GM12874 (cell line): ENCODE measurements around the gene VEGFB.

Source experiments
- TF ChIP-seq, protein P1 (sequence below): IDR thresholded peaks from 2 replicates; pipeline ENCODE4 v1.5.1; 2011; ENCODE audit warnings: low read depth, mild to moderate bottlenecking, control low read depth, low read length, moderate library complexity; ENCODE audit not compliant: insufficient read depth

VEGFB gene

DNA sequence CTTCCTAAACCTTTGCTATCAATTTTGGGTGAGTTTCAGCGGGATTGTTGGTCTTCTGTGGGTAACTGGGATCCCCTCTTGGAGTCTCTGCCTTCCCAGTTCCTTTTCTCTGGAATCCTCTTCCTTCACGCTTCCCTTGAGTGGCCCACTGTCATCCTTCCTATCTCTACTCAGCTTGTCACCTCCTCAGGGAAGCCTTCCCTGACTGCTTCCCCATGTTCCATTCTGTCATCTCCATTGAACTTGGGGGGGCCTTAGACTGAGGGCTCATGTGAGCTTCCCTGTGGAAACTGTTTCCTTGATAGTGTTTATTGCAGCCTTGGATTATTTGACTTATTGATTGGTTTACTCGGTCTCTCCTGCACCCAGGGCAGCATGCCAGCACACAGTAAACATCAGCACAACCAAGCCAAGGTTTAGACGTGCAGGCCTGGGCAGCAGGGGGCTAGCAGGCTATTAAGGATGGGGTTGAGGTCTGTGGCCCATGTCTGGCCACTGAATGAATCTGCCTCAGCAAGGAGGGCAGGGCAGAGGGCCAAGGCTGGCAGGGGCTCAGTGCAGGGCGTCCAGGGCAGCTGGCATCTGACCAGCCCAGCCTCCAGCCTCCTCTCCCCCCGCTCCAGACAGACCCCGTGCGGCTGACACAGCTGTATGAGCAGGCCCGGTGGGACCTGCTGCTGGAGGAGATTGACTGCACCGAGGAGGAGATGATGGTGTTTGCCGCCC lies 15.6 kb upstream of the VEGFB start:
- TF ChIP-seq, protein P1, sequence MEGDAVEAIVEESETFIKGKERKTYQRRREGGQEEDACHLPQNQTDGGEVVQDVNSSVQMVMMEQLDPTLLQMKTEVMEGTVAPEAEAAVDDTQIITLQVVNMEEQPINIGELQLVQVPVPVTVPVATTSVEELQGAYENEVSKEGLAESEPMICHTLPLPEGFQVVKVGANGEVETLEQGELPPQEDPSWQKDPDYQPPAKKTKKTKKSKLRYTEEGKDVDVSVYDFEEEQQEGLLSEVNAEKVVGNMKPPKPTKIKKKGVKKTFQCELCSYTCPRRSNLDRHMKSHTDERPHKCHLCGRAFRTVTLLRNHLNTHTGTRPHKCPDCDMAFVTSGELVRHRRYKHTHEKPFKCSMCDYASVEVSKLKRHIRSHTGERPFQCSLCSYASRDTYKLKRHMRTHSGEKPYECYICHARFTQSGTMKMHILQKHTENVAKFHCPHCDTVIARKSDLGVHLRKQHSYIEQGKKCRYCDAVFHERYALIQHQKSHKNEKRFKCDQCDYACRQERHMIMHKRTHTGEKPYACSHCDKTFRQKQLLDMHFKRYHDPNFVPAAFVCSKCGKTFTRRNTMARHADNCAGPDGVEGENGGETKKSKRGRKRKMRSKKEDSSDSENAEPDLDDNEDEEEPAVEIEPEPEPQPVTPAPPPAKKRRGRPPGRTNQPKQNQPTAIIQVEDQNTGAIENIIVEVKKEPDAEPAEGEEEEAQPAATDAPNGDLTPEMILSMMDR, result no peak

DNA sequence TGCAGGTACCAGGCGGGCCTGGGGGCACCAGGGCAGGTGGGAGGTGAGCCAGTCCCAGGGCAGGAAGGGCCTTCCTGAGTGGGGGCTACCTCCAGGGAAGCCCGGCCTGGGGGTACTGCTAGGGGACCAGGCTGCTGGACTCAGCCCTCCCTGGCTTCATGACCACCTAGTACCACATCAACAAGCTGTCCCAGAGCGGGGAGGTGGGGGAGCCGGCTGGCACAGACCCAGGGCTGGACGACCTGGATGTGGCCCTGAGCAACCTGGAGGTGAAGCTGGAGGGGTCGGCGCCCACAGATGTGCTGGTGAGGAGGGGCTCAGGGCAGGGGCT lies 15.1 kb upstream of the VEGFB start:
- TF ChIP-seq, protein P1, result no peak

DNA sequence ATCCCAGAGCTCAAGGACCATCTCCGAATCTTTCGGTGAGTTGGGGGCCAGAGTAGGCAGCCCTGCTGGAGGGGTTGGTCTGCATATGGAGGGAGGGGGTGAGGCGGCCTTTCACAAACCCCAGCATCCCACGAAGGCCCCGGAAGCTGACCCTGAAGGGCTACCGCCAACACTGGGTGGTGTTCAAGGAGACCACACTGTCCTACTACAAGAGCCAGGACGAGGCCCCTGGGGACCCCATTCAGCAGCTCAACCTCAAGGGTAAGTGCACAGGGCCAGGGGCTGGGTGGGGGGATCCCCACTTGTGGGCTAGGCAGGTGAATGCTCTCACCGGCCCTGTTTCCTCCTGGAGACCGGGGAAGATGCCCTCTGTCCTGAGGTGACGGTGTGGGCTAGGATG lies 14.6 kb upstream of the VEGFB start:
- TF ChIP-seq, protein P1, result no peak

DNA sequence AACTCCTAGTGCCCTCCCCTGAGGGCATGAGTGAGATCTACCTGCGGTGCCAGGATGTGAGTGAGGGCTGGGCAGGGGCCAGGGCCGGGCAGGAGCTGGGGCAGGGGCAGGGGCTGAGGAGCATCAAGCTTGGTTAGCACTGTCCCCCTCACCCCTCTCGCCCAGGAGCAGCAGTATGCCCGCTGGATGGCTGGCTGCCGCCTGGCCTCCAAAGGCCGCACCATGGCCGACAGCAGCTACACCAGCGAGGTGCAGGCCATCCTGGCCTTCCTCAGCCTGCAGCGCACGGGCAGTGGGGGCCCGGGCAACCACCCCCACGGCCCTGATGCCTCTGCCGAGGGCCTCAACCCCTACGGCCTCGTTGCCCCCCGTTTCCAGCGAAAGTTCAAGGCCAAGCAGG lies 14.1 kb upstream of the VEGFB start:
- TF ChIP-seq, protein P1, result no peak

DNA sequence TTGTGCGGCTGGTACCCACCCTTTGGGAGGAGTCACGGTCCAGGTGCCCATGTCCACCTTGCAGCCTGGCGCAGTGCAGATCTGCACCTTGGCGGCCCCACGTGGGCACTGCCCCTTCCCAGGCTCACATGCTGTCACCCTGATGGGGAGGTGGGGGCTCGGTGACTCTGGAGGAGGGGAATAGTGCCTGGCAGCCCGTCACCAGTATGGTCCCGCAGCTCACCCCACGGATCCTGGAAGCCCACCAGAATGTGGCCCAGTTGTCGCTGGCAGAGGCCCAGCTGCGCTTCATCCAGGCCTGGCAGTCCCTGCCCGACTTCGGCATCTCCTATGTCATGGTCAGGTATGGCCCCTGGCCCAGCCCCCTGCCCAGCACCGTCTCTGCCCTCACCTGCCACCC lies 13.6 kb upstream of the VEGFB start:
- TF ChIP-seq, protein P1, result no peak

DNA sequence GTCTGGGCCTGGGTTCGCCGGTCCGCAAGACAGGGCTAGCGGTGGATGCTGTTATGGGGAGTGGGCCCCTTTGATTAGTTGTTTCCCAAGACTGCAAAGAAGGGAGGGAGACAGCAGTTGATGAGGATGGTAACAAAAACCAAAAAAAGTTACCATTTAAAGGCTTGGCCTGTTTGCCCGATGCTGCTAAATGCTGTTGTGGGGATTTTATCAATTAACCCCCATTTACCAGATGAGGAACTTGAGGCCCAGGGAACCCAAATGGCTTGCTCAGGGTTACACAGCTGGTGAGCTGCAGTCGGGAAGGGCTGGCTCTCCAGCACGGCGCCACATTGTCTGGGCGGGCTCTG lies 11.8 kb upstream of the VEGFB start:
- TF ChIP-seq, protein P1, result no peak

DNA sequence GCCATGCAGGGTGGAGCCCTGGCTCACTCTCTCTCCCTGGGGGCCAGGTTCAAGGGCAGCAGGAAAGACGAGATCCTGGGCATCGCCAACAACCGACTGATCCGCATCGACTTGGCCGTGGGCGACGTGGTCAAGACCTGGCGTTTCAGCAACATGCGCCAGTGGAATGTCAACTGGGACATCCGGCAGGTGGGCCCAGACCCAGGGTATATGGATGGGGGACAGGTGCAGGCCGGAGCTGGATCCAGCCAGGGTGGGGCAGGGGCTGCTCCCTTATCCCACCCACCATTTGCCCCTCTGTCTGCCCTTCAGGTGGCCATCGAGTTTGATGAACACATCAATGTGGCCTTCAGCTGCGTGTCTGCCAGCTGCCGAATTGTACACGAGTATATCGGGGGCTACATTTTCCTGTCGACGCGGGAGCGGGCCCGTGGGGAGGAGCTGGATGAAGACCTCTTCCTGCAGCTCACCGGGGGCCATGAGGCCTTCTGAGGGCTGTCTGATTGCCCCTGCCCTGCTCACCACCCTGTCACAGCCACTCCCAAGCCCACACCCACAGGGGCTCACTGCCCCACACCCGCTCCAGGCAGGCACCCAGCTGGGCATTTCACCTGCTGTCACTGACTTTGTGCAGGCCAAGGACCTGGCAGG lies 11.3 kb upstream of the VEGFB start:
- TF ChIP-seq, protein P1, result no peak
